ENCODE results near the gene TMEM252. TPM values are rescaled to one million over a fixed set of nuclear protein-coding genes. Genes with fewer than 3 reads are reported as not detected.

TMEM252 gene
- total RNA-seq, 1 donor from 2014 or later = not detected

DNA sequence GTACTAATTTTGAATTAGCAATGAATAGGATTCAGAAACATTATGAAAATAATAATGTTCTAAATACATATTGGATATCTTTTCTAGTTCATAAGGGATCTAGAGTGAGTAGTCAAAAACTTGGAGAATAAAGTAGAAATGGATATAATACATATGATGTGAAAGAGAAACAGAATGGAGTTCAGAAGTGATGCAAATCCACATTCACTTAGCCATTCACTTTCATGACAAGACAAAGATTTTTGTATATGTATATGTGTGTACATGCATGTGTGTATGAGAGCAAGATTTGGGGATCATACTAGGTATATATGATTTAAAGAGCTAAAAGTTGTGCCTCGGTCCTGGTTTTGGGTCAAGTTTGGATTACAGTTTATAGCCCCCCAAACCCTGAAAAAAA, 34.1 kb downstream of the TMEM252 start:
- ATAC-seq = no peak
- DNase-seq = no peak
- intact Hi-C loops (cut with micrococcal nuclease) = no loop called here

DNA sequence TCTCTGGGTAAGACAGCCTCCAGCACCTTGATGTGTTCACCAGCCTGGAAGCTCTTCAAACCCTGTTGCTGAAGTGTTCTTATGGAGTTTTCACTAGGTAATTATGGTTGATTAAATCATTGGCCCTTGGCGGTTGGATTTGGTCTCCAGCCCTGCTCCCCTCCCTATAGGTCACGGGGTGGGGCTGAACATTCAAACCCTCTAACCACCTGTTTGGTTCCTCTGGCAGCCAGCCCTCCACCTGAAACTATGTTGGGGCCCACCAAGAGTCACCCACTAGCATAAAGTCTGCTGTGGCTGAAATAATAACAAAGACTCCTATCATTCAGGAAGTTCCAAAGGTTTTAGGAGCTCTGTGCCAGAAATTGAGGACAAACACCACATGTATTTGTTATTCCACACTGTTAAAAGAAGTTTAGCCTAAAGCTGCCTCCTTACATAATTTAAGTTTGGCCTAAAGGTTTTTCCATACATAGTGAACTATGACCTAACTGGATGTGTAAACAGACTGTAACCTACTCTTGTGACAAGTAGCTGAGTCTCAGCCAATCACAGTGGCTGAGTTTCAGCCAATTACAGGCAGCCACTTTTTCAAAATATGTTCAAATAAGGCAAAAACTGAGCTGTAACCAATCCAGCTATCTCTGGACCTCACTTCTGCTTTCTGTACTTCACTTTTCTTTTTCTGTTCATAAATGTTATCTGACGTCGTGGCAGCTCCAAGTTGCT, 34.8 kb downstream of the TMEM252 start:
- DNase-seq (peak; percentile 31), ATAC-seq (peak; percentile 28)
- intact Hi-C loops (cut with micrococcal nuclease) = no loop called here

DNA sequence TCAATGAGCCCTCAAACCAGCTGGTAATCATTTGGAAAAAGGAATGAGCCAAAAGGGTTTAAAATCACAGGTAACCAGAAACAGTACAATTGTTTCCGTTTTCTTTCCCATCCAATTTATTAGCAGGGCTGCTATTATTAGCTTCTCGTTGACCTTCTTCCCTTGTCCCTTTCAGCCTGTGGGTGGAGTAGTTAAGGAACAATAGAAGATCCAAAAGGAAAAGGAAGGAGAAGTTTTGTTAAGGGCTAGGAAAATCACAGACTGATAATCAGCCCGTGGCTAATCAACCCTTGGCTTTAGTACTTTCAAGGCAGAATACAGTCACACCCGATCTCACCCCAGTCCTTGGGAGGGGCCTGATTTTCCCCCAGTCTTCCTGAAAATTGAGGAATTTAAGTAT, 38.4 kb downstream of the TMEM252 start:
- no peak for DNase-seq
- intact Hi-C loops (cut with micrococcal nuclease) = no loop called here
- ATAC-seq = peak; percentile 29

DNA sequence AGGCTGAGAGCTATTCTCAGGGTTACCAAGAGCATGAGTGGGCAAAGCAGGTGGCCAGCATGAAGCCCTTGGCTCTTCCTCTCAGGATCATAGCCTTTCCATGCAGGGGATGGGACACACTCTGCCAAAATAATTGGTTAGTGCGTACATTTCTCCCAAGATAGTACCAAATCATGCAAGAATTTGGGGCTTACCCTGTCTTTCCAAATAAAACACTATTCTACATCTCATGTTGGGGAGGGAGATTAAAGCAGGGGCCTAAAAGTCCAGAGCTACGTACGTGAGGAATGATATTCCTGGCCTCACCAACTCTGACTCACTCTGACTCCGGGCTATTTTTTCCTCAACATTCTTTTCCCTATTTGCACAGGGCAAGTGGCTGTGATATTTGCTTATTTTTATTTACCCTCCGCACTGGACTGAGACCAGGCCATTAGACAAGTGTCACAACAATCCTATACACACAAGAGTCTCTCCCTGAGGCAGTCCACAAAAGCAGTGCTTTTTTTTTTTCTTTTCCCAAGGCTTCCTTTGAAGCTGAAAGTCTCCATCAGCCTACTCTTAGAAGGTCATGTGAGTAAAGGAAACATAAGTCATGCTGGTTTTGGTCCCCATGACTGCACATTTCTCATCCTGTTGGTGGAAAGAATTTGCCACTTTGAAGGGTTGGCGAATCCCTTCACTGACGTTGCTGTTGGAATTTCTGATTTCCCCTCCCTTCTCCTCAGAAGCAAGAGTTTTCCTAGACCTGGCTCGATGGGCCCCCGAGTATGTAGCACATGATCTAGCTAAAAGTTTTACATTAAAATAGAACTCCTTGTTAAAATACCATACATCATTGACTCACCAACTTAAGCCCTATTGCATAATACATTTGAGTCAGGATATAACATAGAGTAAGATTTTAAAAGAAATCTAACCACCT, 40.0 kb downstream of the TMEM252 start:
- intact Hi-C loops (cut with micrococcal nuclease) = no loop called here

DNA sequence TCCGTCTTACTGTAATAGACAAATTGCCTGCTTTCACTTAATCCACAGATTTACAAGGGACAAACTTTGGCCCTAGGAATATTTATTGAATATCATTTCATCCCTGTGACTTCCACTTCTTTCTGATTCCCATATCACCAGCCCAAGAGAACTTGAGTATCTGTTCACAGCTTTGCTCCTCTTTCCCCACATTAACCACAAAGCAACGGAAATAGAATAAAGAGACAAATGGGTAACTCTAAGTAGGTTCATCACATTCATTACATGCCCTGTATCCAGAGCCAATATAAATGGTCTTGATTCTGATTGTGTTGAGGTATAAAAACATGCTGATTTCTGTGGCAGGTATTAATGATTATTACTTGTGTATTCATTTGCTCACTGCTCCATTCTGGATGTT, 41.9 kb downstream of the TMEM252 start:
- intact Hi-C loops (cut with micrococcal nuclease) = no loop called here
- DNase-seq = no peak
- no peak for ATAC-seq

More for the DNA sequence above, 40.0 kb downstream of the TMEM252 start:
- ATAC-seq (peak; percentile 82), DNase-seq (no peak)

DNA sequence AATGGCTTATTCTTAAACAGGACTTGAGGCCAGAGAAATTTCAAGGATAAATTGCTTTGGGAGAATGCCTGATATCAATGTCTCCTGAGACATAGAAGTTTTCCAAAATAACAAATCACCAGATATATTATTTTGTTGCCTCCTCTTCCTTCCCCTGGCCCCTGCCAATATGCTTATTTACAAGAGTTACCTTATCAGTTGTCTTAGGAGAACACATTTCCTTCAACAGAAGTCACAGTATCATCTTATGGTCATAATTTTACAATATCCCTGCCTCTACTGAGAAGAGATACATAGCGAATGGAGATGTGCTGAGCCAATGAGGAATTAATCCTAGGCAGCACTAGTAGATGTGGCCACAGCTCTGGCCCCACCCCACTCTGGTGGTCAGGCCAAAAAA, 43.1 kb downstream of the TMEM252 start:
- ATAC-seq (no peak), DNase-seq (no peak)
- intact Hi-C loops (cut with micrococcal nuclease) = no loop called here

DNA sequence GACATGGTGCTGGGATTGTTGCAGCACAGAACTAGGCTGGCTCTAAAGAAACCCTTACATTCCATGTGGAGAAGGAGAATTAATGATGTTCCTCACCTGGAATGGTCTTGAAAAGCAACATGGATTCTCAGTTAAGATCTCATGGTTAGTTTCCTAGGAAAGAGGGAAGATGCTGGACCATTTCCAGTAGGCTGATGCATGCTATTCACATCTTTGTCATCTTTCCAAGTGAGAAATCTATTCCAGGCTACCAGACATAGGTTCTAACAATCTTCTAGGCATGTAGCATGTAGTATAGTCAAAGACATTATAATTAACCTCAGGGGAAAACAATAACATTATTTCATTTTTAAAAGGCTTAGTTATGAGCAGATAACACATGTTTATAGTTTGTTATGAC, 44.3 kb downstream of the TMEM252 start:
- intact Hi-C loops (cut with micrococcal nuclease) = no loop called here
- DNase-seq = no peak

DNA sequence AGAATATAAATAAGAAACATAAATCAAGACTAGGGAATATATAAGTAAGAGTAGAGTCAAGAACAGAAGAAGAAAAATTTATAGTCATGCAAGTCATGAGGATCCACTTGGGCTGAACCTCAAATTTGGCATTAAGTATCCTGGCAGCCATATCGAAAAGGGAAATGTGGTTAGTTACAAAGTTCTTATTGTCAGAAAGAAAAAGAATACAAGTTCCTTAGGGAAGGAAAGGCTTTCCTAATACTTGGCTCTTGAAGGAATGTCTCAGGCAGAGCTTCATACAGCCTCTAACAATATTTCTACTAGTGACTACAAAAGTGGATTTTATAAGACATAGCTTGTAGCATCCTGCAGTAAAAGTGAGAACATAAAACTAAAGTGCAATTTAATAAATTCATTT, 45.4 kb downstream of the TMEM252 start:
- DNase-seq = no peak
- ATAC-seq = no peak
- intact Hi-C loops (cut with micrococcal nuclease) = no loop called here

More for the DNA sequence above, 44.3 kb downstream of the TMEM252 start:
- no peak for ATAC-seq

DNA sequence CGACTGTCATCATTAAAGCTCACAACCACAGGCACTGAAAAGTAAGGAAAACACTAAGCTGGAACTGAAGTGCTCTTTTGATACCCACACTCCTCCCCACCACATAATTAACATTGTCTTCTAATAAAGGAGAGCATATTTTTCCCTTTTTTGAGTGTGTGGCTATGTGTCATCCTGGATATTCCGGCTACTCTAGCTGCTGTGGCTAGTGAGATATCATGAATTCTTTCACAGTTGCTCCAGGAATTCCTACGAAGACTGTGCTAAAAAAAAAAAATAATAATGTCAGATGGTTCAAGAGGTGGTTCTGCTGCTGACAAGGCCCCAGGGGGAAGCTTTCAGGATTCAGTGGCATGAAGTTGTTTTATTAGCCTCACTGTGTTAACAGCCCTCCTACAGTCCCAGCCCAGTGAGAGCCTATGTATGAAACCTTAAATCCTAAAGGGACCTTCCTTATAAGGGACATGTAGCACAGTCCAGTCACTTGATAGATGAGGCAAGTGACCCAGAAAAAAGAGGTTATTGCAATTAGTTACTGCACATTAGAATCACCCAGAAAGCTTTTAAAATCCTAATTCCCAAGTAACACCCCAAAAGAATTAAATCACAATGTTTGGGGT, 46.6 kb downstream of the TMEM252 start:
- DNase-seq (no peak), ATAC-seq (peak; percentile 12)
- intact Hi-C loops (cut with micrococcal nuclease) = no loop called here

DNA sequence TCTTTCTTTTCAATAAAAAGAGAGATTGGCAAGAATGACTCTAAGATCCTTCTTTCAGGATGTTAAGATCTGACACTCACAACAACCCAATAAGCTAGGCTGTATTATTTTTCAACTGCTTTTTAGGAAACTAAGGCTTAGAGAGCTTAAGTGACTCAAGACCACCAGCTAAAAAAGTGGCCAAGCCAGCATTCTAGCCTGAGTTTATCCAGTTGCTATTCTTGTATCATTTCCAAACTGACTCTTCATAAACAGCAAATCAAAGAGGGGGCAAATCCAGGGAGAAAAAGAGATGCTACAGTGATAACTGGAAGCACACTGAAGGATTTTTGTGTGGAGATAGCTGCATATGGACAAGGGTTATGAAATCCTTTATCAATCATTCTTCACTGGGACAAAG, 47.1 kb downstream of the TMEM252 start:
- no peak for DNase-seq
- no peak for ATAC-seq
- intact Hi-C loops (cut with micrococcal nuclease) = no loop called here

DNA sequence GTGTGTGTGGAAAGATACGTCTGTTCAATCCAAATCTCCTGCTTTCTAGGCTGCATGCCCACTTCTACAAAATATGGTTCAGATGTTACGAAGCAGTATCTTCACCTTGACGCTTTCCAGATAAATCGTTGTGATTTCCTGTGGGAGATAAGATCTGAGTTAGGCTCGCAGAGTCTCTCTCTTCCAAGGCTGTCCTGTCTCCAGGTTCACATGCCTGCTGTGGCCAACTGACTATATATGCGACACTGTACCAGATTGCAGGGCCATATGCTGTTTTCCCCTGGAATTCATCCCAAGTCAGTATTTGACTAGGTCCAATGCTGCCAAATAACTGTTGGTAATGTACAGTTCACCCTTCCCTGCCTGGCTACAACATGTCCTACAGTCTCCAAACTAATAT, 47.9 kb downstream of the TMEM252 start:
- intact Hi-C loops (cut with micrococcal nuclease) = no loop called here
- no peak for ATAC-seq
- no peak for DNase-seq

DNA sequence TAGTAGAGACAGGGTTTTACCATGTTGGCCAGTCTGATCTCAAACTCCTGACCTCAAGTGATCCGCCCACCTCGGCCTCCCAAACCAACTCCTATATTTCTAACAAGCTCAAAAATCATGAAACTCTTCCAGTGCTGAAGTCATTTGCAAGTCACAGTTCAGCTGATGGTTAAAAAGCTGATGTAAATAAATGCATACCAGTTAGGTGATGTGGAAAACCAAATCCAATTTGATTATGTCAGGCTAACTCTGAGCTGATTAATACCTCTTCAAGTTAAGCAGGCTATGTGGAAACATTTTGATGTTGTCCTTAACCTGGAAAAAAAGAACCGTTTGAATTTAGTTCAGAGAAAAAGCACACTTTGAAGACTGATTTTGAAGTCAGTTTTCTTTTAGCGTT, 51.0 kb downstream of the TMEM252 start:
- intact Hi-C loops (cut with micrococcal nuclease) = no loop called here
- DNase-seq (no peak), ATAC-seq (no peak)

DNA sequence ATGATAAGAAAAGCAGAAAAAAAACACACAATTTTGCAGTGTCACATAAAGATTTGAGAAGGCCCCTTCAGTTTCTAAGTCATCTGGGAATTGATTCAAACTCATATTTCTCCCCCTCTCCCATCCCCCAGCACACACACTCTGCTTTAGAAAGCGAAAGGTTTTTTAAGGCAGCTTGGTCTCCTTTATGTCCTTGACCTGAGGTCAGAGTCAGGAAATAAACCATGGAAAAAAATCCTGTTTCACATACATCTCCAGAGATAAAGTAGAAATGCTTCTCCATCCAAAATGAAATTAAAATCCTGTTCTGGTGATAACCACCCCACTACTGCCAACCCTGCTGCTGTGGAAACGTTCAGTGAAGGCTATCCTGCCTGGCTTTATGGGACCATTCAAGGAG, 52.6 kb downstream of the TMEM252 start:
- ATAC-seq (no peak), DNase-seq (no peak)
- intact Hi-C loops (cut with micrococcal nuclease) = no loop called here

Other genes with a start within 250 kb of the TMEM252 start
- gene FOXD4L3, start 238.0 kb downstream of the TMEM252 start, total RNA-seq = not detected
- gene PGM5, start 184.3 kb downstream of the TMEM252 start, total RNA-seq = 150 TPM
- gene PIP5K1B, start 164.4 kb upstream of the TMEM252 start, total RNA-seq = 85.3 TPM

Measured in left ventricle myocardium superior (tissue), 1 donor.